ENCODE results near the gene SORCS2.

- TF ChIP-seq CTCF (IDR thresholded peaks at IDR 0.05) (no peak), POLR2A (IDR thresholded peaks at IDR 0.05) (no peak)
These were observed 482.4 kb downstream of the SORCS2 start for GRCh38 chr4:7674706-7675105.

Data from right lobe of liver (tissue), 4 donors.